Right atrium auricular region (tissue), 2 donors: Measurements from ENCODE around the gene MAPK9. TPM values are rescaled to one million over a fixed set of nuclear protein-coding genes. Genes with fewer than 3 reads are reported as not detected.

Experiments
- DNase-seq: peaks from one replicate; pipeline ENCODE4 v3.0.0-alpha.2; 2019; ENCODE audit warnings: low spot score
- H3K27ac ChIP-seq, 2 donors: fragments of 200-600 bp; sonication (generic); 1 replicate in 1 of 2; 2 replicates in 1 of 2; pipeline ENCODE4 v1.5.1; 2016 to 2019
- H3K27me3 ChIP-seq, 2 donors: fragments of 200-600 bp; sonication (generic); one replicate each; pipeline versions ENCODE4 v1.5.1 to v1.6.0; 2017 to 2019
- H3K36me3 ChIP-seq: fragments of 200-600 bp; sonication (generic); one replicate; pipeline ENCODE4 v1.5.1; 2016
- H3K4me1 ChIP-seq, 2 donors: fragments of 200-600 bp; sonication (generic); one replicate each; pipeline versions ENCODE4 v1.5.1 to v1.6.0; 2017 to 2019
- H3K4me3 ChIP-seq, 2 donors: fragments of 200-600 bp; sonication (generic); 1 replicate in 1 of 2; 2 replicates in 1 of 2; pipeline ENCODE4 v1.5.1; 2017 to 2019; ENCODE audit warnings: mild to moderate bottlenecking in 1 of 2, moderate library complexity in 1 of 2
- H3K9me3 ChIP-seq, 2 donors: fragments of 200-600 bp; sonication (generic); one replicate each; pipeline ENCODE4 v1.5.1; 2019
- CTCF ChIP-seq, 2 donors: fragments of 200-600 bp; sonication (generic); IDR thresholded peaks; one replicate each; pipeline ENCODE4 v1.5.1; 2019; ENCODE audit warnings: antibody characterized with exemption in 2 of 2
- total RNA-seq, 2 donors: library from RNA; depleted of rRNA; stranded (reverse); fragments of >200 nt; gene quantifications; one replicate each; pipeline ENCODE4 v1.1.0, GENCODE V29; 2016

Gene MAPK9
- total RNA-seq, 2 donors from 2014 or later, result 25.1 to 30.0 TPM

GRCh38 chr5:180253036-180253824, 38.7 kb downstream of the MAPK9 start:
- H3K4me3 ChIP-seq, result no peak overlapping the region
- H3K27me3 ChIP-seq, result no peaks in the 10 kb centered on the region
- TF ChIP-seq CTCF (IDR thresholded peaks at IDR 0.05), result no peak
- peaks cover 49 to 100% of the 10 kb centered on the region in 2 donors for H3K9me3 ChIP-seq
- DNase-seq, result no peak
- no peak overlapping the region for H3K27ac ChIP-seq
- H3K4me1 ChIP-seq, result no peaks in the 10 kb centered on the region
- H3K36me3 ChIP-seq, result peaks cover 61% of the 10 kb centered on the region

GRCh38 chr5:180251887-180252286, 40.0 kb downstream of the MAPK9 start:
- H3K27ac ChIP-seq, result no peak overlapping the region
- H3K4me1 ChIP-seq, result no peaks in the 10 kb centered on the region
- TF ChIP-seq CTCF (IDR thresholded peaks at IDR 0.05), result no peak
- no peak overlapping the region for H3K4me3 ChIP-seq
- no peak for DNase-seq
- peaks cover 60% of the 10 kb centered on the region for H3K36me3 ChIP-seq
- peaks cover 38 to 99% of the 10 kb centered on the region in 2 donors for H3K9me3 ChIP-seq
- no peaks in the 10 kb centered on the region for H3K27me3 ChIP-seq

GRCh38 chr5:180251141-180251540, 40.7 kb downstream of the MAPK9 start:
- H3K4me3 ChIP-seq, result no peak overlapping the region
- no peaks in the 10 kb centered on the region for H3K27me3 ChIP-seq
- peaks cover 30 to 99% of the 10 kb centered on the region in 2 donors for H3K9me3 ChIP-seq
- no peak for TF ChIP-seq CTCF (IDR thresholded peaks at IDR 0.05)
- peaks cover 53% of the 10 kb centered on the region for H3K36me3 ChIP-seq
- no peak for DNase-seq
- H3K4me1 ChIP-seq, result no peaks in the 10 kb centered on the region
- no peak overlapping the region for H3K27ac ChIP-seq

GRCh38 chr5:180250329-180250728, 41.6 kb downstream of the MAPK9 start:
- H3K4me3 ChIP-seq, result no peak overlapping the region
- H3K4me1 ChIP-seq, result no peaks in the 10 kb centered on the region
- H3K27ac ChIP-seq, result no peak overlapping the region
- TF ChIP-seq CTCF (IDR thresholded peaks at IDR 0.05), result no peak
- no peak for DNase-seq
- peaks cover 24 to 97% of the 10 kb centered on the region in 2 donors for H3K9me3 ChIP-seq
- H3K27me3 ChIP-seq, result no peaks in the 10 kb centered on the region
- peaks cover 49% of the 10 kb centered on the region for H3K36me3 ChIP-seq

- Histone ChIP-seq H3K27ac (no peak overlapping the region), H3K36me3 (peaks cover 77% of the 10 kb centered on the region), H3K9me3 (peaks cover 0 to 50% of the 10 kb centered on the region in 2 donors), H3K27me3 (no peaks in the 10 kb centered on the region), H3K4me3 (no peak overlapping the region), H3K4me1 (no peaks in the 10 kb centered on the region)
- DNase-seq, result no peak
- TF ChIP-seq CTCF (IDR thresholded peaks at IDR 0.05), result no peak
These were observed 50.3 kb downstream of the MAPK9 start for GRCh38 chr5:180241600-180241999.

- Histone ChIP-seq H3K27me3 (no peaks in the 10 kb centered on the region), H3K36me3 (peaks cover 88% of the 10 kb centered on the region), H3K27ac (no peak overlapping the region), H3K4me3 (no peak overlapping the region), H3K4me1 (no peaks in the 10 kb centered on the region), H3K9me3 (peaks cover 0 to 44% of the 10 kb centered on the region in 2 donors)
- DNase-seq, result no peak
- TF ChIP-seq CTCF (IDR thresholded peaks at IDR 0.05), result no peak
These were observed 53.3 kb downstream of the MAPK9 start for GRCh38 chr5:180238631-180239030.
